Left ventricle myocardium inferior (tissue), 1 donor: ENCODE results near the gene MYOZ1. TPM values are rescaled to one million over a fixed set of nuclear protein-coding genes. Genes with fewer than 3 reads are reported as not detected.
A peak's percentile ranks its signal among the peaks of the same experiment; 100 is the strongest.
"Not testable (repeated sequence)": the region's sequence is repeated elsewhere in the genome, so short reads cannot be mapped to it uniquely, and the experiment has no call there.

Source experiments
- DNase-seq: peaks from one replicate; pipeline ENCODE4 v3.0.0-alpha.2; 2020
- H3K27ac ChIP-seq: fragments of 200-600 bp; replicated peaks from 2 replicates; pipeline ENCODE4 v1.8.0; 2021
- H3K27me3 ChIP-seq: fragments of 200-600 bp; 2 replicates; pipeline ENCODE4 v1.8.0; 2021; ENCODE audit warnings: low read depth
- H3K36me3 ChIP-seq: fragments of 200-600 bp; 2 replicates; pipeline ENCODE4 v1.8.0; 2021
- H3K4me1 ChIP-seq: fragments of 200-600 bp; 2 replicates; pipeline ENCODE4 v1.8.0; 2021
- H3K4me3 ChIP-seq: fragments of 200-600 bp; 2 replicates; pipeline ENCODE4 v1.8.0; 2021; ENCODE audit warnings: mild to moderate bottlenecking, moderate library complexity
- H3K9me3 ChIP-seq: fragments of 200-600 bp; replicated peaks from 2 replicates; pipeline ENCODE4 v1.8.0; 2021
- CTCF ChIP-seq: fragments of 200-600 bp; IDR thresholded peaks from 2 replicates; pipeline ENCODE4 v1.8.0; 2021; ENCODE audit warnings: antibody characterized with exemption, mild to moderate bottlenecking, borderline replicate concordance
- intact Hi-C: fragments of 100-400 bp; cut with micrococcal nuclease; formaldehyde crosslinking; loops from one replicate; pipeline ENCODE4 v1.11.0; 2022
- total RNA-seq: library from RNA; stranded (reverse); fragmentation: NEBNext Ultra II Directional; extraction: Animal tissue kit (Norgen Biotek cat#: 25700); gene quantifications from one replicate; pipeline ENCODE4 v1.2.1, GENCODE V29; 2021
- donor health status: DM: no; HTN: yes; CAD: no; lungs with severe emphysema.

The MYOZ1 gene
- total RNA-seq, 1 donor from 2014 or later = 4.8 TPM

- Histone ChIP-seq H3K4me3 (peak overlapping the region; percentile 95), H3K27me3 (no peaks in the 10 kb centered on the region), H3K27ac (peak overlapping the region; percentile 77), H3K9me3 (no peaks in the 10 kb centered on the region), H3K4me1 (peaks cover 21% of the 10 kb centered on the region), H3K36me3 (no peaks in the 10 kb centered on the region)
- peak; percentile 91 for DNase-seq
- no peak for TF ChIP-seq CTCF
- intact Hi-C loops = no loop called here
Measured at GRCh38 chr10:73625884-73626752, 15.2 kb downstream of the MYOZ1 start.

- DNase-seq = peak; percentile 30
- H3K36me3 ChIP-seq = no peaks in the 10 kb centered on the region
- H3K27me3 ChIP-seq = no peaks in the 10 kb centered on the region
- intact Hi-C loops = no loop called here
- H3K9me3 ChIP-seq = no peaks in the 10 kb centered on the region
- TF ChIP-seq CTCF = no peak
- H3K4me3 ChIP-seq = peak overlapping the region; percentile 95
- H3K4me1 ChIP-seq = peaks cover 21% of the 10 kb centered on the region
- H3K27ac ChIP-seq = peak overlapping the region; percentile 77
Measured at GRCh38 chr10:73625004-73625883, 16.0 kb downstream of the MYOZ1 start.

GRCh38 chr10:73623056-73623455 lies 18.2 kb downstream of the MYOZ1 start:
- Histone ChIP-seq H3K4me1 (peaks cover 21% of the 10 kb centered on the region), H3K9me3 (no peaks in the 10 kb centered on the region), H3K36me3 (no peaks in the 10 kb centered on the region), H3K4me3 (no peak overlapping the region), H3K27ac (no peak overlapping the region), H3K27me3 (no peaks in the 10 kb centered on the region)
- TF ChIP-seq CTCF = no peak
- DNase-seq = no peak
- intact Hi-C loops = no loop called here

GRCh38 chr10:73620974-73621373 lies 20.3 kb downstream of the MYOZ1 start:
- H3K4me1 ChIP-seq = peaks cover 14% of the 10 kb centered on the region
- DNase-seq, H3K4me3 ChIP-seq, H3K27ac ChIP-seq, H3K36me3 ChIP-seq, H3K27me3 ChIP-seq, intact Hi-C loops, H3K9me3 ChIP-seq: not testable (repeated sequence)

- H3K4me3 ChIP-seq, DNase-seq, H3K9me3 ChIP-seq, intact Hi-C loops, H3K4me1 ChIP-seq, H3K27me3 ChIP-seq, H3K27ac ChIP-seq, H3K36me3 ChIP-seq: not testable (repeated sequence)
Measured at GRCh38 chr10:73617143-73617542, 24.1 kb downstream of the MYOZ1 start.

GRCh38 chr10:73614720-73615119 lies 26.6 kb downstream of the MYOZ1 start:
- intact Hi-C loops = no loop called here
- no peaks in the 10 kb centered on the region for H3K9me3 ChIP-seq
- TF ChIP-seq CTCF = no peak
- H3K4me1 ChIP-seq = no peaks in the 10 kb centered on the region
- no peak overlapping the region for H3K27ac ChIP-seq
- no peaks in the 10 kb centered on the region for H3K36me3 ChIP-seq
- no peaks in the 10 kb centered on the region for H3K27me3 ChIP-seq
- H3K4me3 ChIP-seq = no peak overlapping the region
- no peak for DNase-seq
